Mucosa of descending colon (tissue), 3 donors: ENCODE data around the gene PCDHB11. TPM values are rescaled to one million over a fixed set of nuclear protein-coding genes. Genes with fewer than 3 reads are reported as not detected.
"Not testable (repeated sequence)": the region's sequence is repeated elsewhere in the genome, so short reads cannot be mapped to it uniquely, and the experiment has no call there.

ENCODE experiments used
- ATAC-seq: fragments of 200-7000 bp; cut with Tn5 transposase; one replicate; pipeline ENCODE4 v1.9.1; 2020; ENCODE audit warnings: mild to moderate bottlenecking, moderate library complexity
- DNase-seq, 3 donors: peaks; one replicate each; pipeline ENCODE4 v3.0.0-alpha.2; 2020
- H3K36me3 ChIP-seq: fragments of 200-600 bp; one replicate; pipeline ENCODE4 v1.8.0; 2021; ENCODE audit warnings: low read depth, mild to moderate bottlenecking
- H3K4me1 ChIP-seq: fragments of 200-600 bp; one replicate; pipeline ENCODE4 v1.8.0; 2021; ENCODE audit warnings: low read depth, mild to moderate bottlenecking
- H3K4me3 ChIP-seq: fragments of 200-600 bp; one replicate; pipeline ENCODE4 v1.8.0; 2021; ENCODE audit warnings: mild to moderate bottlenecking
- H3K9me3 ChIP-seq: fragments of 200-600 bp; one replicate; pipeline ENCODE4 v1.8.0; 2021; ENCODE audit warnings: mild to moderate bottlenecking
- intact Hi-C, 2 donors: fragments of 100-400 bp; cut with DNase I in 1 of 2; cut with micrococcal nuclease in 1 of 2; formaldehyde crosslinking; loops; one replicate each; pipeline versions ENCODE4 v1.11.0 to v1.11.1; 2022; cut with DNase I, micrococcal nuclease
- total RNA-seq, 3 donors: library from RNA; stranded (reverse); fragmentation: NEBNext Ultra II Directional in 2 of 3; extraction: Animal tissue kit (Norgen Biotek cat#: 25700) in 2 of 3; gene quantifications; one replicate each; pipeline versions ENCODE4 v1.2.1 to v1.2.4, GENCODE V29; 2021 to 2023
- TF ChIP-seq, protein P1 (sequence below): fragments of 200-600 bp; IDR thresholded peaks from one replicate; pipeline ENCODE4 v1.8.0; 2022; ENCODE audit warnings: antibody characterized with exemption, mild to moderate bottlenecking
- donor health status: DM: no; HTN: no; CAD: no; lungs with moderate emphysema.
- donor health status: DM: no; HTN: no; CAD: no.
- donor health status: DM: no; HTN: yes; CAD: no.

PCDHB11 gene
- total RNA-seq, 3 donors from 2014 or later: 0.55 to 5.8 (median 1.3) TPM

DNA sequence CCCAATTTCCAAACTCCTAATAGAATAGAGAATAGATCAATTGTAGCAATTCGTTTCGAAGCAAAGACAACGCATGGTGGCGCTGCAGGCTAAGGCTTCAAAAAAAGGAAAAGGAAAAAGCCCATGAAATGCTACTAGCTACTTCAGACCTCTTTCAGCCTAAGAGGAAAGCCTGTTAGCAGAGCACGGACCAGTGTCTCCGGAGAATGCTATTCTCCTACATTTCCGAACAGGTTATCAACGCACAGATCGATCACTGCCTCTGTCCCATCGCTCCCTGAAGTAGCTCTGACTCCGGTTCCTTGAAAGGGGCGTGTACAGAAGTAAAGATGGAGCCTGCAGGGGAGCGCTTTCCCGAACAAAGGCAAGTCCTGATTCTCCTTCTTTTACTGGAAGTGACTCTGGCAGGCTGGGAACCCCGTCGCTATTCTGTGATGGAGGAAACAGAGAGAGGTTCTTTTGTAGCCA is 45.9 kb downstream of the PCDHB11 start, which contains the start of gene PCDHB15:
PCDHB15 (plus strand) TSS at position 146 of the 468 bp plus-strand sequence; CDS start at position 330, 184 bp downstream.
- no peak within 1 kb of the TSS for H3K4me3 ChIP-seq
- peaks cover 96% of the 10 kb centered on the region for H3K9me3 ChIP-seq
- no peaks in the 10 kb centered on the region for H3K36me3 ChIP-seq
- H3K4me1 ChIP-seq: no peaks in the 10 kb centered on the region
- TF ChIP-seq, protein P1, sequence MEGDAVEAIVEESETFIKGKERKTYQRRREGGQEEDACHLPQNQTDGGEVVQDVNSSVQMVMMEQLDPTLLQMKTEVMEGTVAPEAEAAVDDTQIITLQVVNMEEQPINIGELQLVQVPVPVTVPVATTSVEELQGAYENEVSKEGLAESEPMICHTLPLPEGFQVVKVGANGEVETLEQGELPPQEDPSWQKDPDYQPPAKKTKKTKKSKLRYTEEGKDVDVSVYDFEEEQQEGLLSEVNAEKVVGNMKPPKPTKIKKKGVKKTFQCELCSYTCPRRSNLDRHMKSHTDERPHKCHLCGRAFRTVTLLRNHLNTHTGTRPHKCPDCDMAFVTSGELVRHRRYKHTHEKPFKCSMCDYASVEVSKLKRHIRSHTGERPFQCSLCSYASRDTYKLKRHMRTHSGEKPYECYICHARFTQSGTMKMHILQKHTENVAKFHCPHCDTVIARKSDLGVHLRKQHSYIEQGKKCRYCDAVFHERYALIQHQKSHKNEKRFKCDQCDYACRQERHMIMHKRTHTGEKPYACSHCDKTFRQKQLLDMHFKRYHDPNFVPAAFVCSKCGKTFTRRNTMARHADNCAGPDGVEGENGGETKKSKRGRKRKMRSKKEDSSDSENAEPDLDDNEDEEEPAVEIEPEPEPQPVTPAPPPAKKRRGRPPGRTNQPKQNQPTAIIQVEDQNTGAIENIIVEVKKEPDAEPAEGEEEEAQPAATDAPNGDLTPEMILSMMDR: no peak
- peak in 1 of 3 donors; percentile 16 for DNase-seq
- intact Hi-C loops: no loop called here
- ATAC-seq: no peak

DNA sequence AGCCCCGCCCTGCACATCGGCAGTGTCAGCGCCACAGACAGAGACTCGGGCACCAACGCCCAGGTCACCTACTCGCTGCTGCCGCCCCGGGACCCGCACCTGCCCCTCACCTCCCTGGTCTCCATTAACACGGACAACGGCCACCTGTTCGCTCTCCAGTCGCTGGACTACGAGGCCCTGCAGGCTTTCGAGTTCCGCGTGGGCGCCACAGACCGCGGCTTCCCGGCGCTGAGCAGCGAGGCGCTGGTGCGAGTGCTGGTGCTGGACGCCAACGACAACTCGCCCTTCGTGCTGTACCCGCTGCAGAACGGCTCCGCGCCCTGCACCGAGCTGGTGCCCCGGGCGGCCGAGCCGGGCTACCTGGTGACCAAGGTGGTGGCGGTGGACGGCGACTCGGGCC is 47.5 kb downstream of the PCDHB11 start:
- intact Hi-C loops, H3K4me3 ChIP-seq, ATAC-seq, DNase-seq, H3K4me1 ChIP-seq, H3K36me3 ChIP-seq: not testable (repeated sequence)
- peaks cover 96% of the 10 kb centered on the region for H3K9me3 ChIP-seq

DNA sequence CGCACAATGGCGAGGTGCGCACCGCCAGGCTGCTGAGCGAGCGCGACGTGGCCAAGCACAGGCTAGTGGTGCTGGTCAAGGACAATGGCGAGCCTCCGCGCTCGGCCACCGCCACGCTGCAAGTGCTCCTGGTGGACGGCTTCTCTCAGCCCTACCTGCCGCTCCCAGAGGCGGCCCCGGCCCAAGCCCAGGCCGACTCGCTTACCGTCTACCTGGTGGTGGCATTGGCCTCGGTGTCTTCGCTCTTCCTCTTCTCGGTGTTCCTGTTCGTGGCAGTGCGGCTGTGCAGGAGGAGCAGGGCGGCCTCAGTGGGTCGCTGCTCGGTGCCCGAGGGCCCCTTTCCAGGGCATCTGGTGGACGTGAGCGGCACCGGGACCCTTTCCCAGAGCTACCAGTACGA is 48.0 kb downstream of the PCDHB11 start:
- H3K4me3 ChIP-seq, ATAC-seq, intact Hi-C loops, DNase-seq, H3K4me1 ChIP-seq, H3K36me3 ChIP-seq: not testable (repeated sequence)
- H3K9me3 ChIP-seq: peaks cover 96% of the 10 kb centered on the region

DNA sequence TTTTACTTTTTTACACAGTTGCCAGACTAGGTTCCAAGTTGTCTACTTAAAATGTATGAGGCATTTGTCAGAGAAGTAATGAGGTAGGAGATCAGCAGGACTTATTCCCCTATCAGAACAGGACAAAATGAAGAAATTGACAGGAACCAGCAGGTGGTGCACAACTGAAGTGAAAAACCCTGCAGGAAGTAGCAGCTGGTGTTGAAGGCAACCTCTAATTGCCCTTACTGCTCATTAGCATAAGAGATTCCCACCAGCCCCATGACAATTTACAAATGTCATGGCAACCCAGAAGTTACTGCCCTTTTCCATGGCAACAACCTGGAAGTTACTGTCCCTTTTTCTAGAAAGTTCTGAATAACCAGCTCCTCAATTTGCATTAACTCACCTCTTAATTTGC is 51.1 kb downstream of the PCDHB11 start:
- intact Hi-C loops: no loop called here
- no peaks in the 10 kb centered on the region for H3K36me3 ChIP-seq
- TF ChIP-seq, protein P1: no peak
- H3K4me1 ChIP-seq: no peaks in the 10 kb centered on the region
- DNase-seq (no peak), ATAC-seq (no peak)
- H3K4me3 ChIP-seq: no peak overlapping the region
- peaks cover 96% of the 10 kb centered on the region for H3K9me3 ChIP-seq

Other genes with a start within 250 kb of the PCDHB11 start
- 1 to 10 TPM in 1 of 3 donors, under 1 TPM in 2; 0.31 to 1.3 (median 0.61) TPM for gene PCDHAC2, start 233.2 kb upstream of the PCDHB11 start, total RNA-seq
- under 1 TPM in 1 of 3 donors, not detected in 2; 0.25 TPM for gene PCDHB1, start 148.3 kb upstream of the PCDHB11 start, total RNA-seq
- 1 to 10 TPM in 2 of 3 donors, under 1 TPM in 1; 0.82 to 5.5 (median 1.1) TPM for gene PCDHB2, start 105.0 kb upstream of the PCDHB11 start, total RNA-seq
- 1 to 10 TPM in 1 of 3 donors, under 1 TPM in 2; 0.58 to 1.9 (median 0.90) TPM for gene PCDHB3, start 99.2 kb upstream of the PCDHB11 start, total RNA-seq
- gene PCDHB4, start 77.8 kb upstream of the PCDHB11 start, total RNA-seq: 1 to 10 TPM in 1 of 3 donors, under 1 TPM in 2; 0.35 to 3.4 (median 0.80) TPM
- 1 to 10 TPM in 1 of 3 donors, under 1 TPM in 2; 0.41 to 3.0 (median 0.60) TPM for gene PCDHB5, start 64.4 kb upstream of the PCDHB11 start, total RNA-seq
- gene PCDHB6, start 49.6 kb upstream of the PCDHB11 start, total RNA-seq: under 1 TPM; 0.24 to 0.60 (median 0.29) TPM
- 1 to 10 TPM in 1 of 3 donors, under 1 TPM in 1, not detected in 1; 0.55 to 2.5 TPM for gene PCDHB7, start 27.0 kb upstream of the PCDHB11 start, total RNA-seq
- 1 to 10 TPM in 1 of 3 donors, under 1 TPM in 2; 0.12 to 2.1 (median 0.72) TPM for gene PCDHB8, start 21.8 kb upstream of the PCDHB11 start, total RNA-seq
- 1 to 10 TPM in 1 of 3 donors, under 1 TPM in 2; 0.49 to 3.4 (median 0.89) TPM for gene PCDHB16, start 17.2 kb upstream of the PCDHB11 start, total RNA-seq
- 1 to 10 TPM in 1 of 3 donors, under 1 TPM in 2; 0.26 to 2.4 (median 0.70) TPM for gene PCDHB9, start 12.5 kb upstream of the PCDHB11 start, total RNA-seq
- gene PCDHB10, start 7.3 kb upstream of the PCDHB11 start, total RNA-seq: 1 to 10 TPM in 1 of 3 donors, under 1 TPM in 2; 0.35 to 4.9 (median 0.60) TPM
- 1 to 10 TPM in 1 of 3 donors, under 1 TPM in 2; 0.52 to 3.9 (median 0.67) TPM for gene PCDHB12, start 9.1 kb downstream of the PCDHB11 start, total RNA-seq
- gene PCDHB13, start 14.3 kb downstream of the PCDHB11 start, total RNA-seq: 1 to 10 TPM; 1.2 to 4.3 (median 1.9) TPM
- 1 to 10 TPM in 2 of 3 donors, under 1 TPM in 1; 0.98 to 6.1 (median 2.0) TPM for gene PCDHB14, start 23.7 kb downstream of the PCDHB11 start, total RNA-seq
- gene PCDHB15, start 45.8 kb downstream of the PCDHB11 start, total RNA-seq: 1 to 10 TPM in 2 of 3 donors, under 1 TPM in 1; 0.69 to 4.3 (median 1.2) TPM
- 1 to 10 TPM; 1.2 to 1.7 (median 1.5) TPM for gene SLC25A2, start 104.4 kb downstream of the PCDHB11 start, total RNA-seq
- gene TAF7, start 121.2 kb downstream of the PCDHB11 start, total RNA-seq: 10 to 100 TPM; 52.6 to 70.4 (median 56.9) TPM
- gene PCDHGA1, start 130.9 kb downstream of the PCDHB11 start, total RNA-seq: 1 to 10 TPM in 1 of 3 donors, under 1 TPM in 2; 0.35 to 1.6 (median 0.43) TPM
- gene PCDHGA2, start 139.1 kb downstream of the PCDHB11 start, total RNA-seq: 1 to 10 TPM in 1 of 3 donors, under 1 TPM in 2; 0.41 to 3.8 (median 0.51) TPM
- gene PCDHGA3, start 144.2 kb downstream of the PCDHB11 start, total RNA-seq: 1 to 10 TPM in 1 of 3 donors, under 1 TPM in 2; 0.24 to 2.2 (median 0.43) TPM
- gene PCDHGB1, start 150.5 kb downstream of the PCDHB11 start, total RNA-seq: 1 to 10 TPM; 1.0 to 4.1 (median 1.2) TPM
- 1 to 10 TPM in 2 of 3 donors, under 1 TPM in 1; 0.90 to 4.6 (median 1.2) TPM for gene PCDHGA4, start 155.4 kb downstream of the PCDHB11 start, total RNA-seq
- 1 to 10 TPM; 1.5 to 5.7 (median 2.8) TPM for gene PCDHGB2, start 160.4 kb downstream of the PCDHB11 start, total RNA-seq
- 1 to 10 TPM; 1.2 to 4.2 (median 1.2) TPM for gene PCDHGA5, start 164.5 kb downstream of the PCDHB11 start, total RNA-seq
- gene PCDHGB3, start 170.6 kb downstream of the PCDHB11 start, total RNA-seq: 1 to 10 TPM; 2.0 to 6.3 (median 2.0) TPM
- gene PCDHGA6, start 174.3 kb downstream of the PCDHB11 start, total RNA-seq: 1 to 10 TPM; 1.6 to 6.7 (median 1.9) TPM
- 1 to 10 TPM; 1.0 to 5.6 (median 1.7) TPM for gene PCDHGA7, start 183.1 kb downstream of the PCDHB11 start, total RNA-seq
- 1 to 10 TPM in 2 of 3 donors, under 1 TPM in 1; 0.65 to 5.3 (median 1.2) TPM for gene PCDHGB4, start 188.1 kb downstream of the PCDHB11 start, total RNA-seq
- gene PCDHGA8, start 193.0 kb downstream of the PCDHB11 start, total RNA-seq: 1 to 10 TPM in 1 of 3 donors, under 1 TPM in 2; 0.78 to 3.8 (median 0.87) TPM
- 1 to 10 TPM; 3.1 to 9.8 (median 5.6) TPM for gene PCDHGB5, start 198.3 kb downstream of the PCDHB11 start, total RNA-seq
- 1 to 10 TPM; 2.6 to 6.7 (median 3.2) TPM for gene PCDHGA9, start 203.2 kb downstream of the PCDHB11 start, total RNA-seq
- gene PCDHGB6, start 208.4 kb downstream of the PCDHB11 start, total RNA-seq: 1 to 10 TPM; 2.3 to 8.5 (median 2.8) TPM
- gene PCDHGA10, start 213.4 kb downstream of the PCDHB11 start, total RNA-seq: 1 to 10 TPM; 3.5 to 6.1 (median 4.7) TPM
- gene PCDHGB7, start 218.1 kb downstream of the PCDHB11 start, total RNA-seq: 10 to 100 TPM in 1 of 3 donors, 1 to 10 TPM in 2; 4.2 to 17.9 (median 4.5) TPM
- 1 to 10 TPM; 1.8 to 5.6 (median 2.6) TPM for gene PCDHGA11, start 221.4 kb downstream of the PCDHB11 start, total RNA-seq
- gene PCDHGA12, start 230.9 kb downstream of the PCDHB11 start, total RNA-seq: 1 to 10 TPM; 2.6 to 5.5 (median 3.0) TPM